Activated CD4-positive, alpha-beta T cell treated with anti-CD3 and anti-CD28 coated beads, Interleukin-10, Interleukin-2, amounts not matched to agents 100 ng/mL and 50 ng/mL, durations not matched to agents 16 hours and 8 hours (primary cell): ENCODE results near the gene SBK2.

ENCODE experiments used
- DNase-seq: peaks from one replicate; pipeline ENCODE4 v3.0.0-alpha.2; 2020

Gene SBK2

GRCh38 chr19:55530996-55531395, 5.9 kb downstream of the SBK2 start:
- DNase-seq, result no peak

GRCh38 chr19:55529636-55530234, 7.2 kb downstream of the SBK2 start:
- no peak for DNase-seq

GRCh38 chr19:55528030-55528803, 8.7 kb downstream of the SBK2 start:
- no peak for DNase-seq

GRCh38 chr19:55527197-55528029, 9.5 kb downstream of the SBK2 start:
- DNase-seq, result no peak

- DNase-seq, result no peak
Observed at GRCh38 chr19:55526216-55527196, 10.4 kb downstream of the SBK2 start.

- DNase-seq, result no peak
Observed at GRCh38 chr19:55525289-55526101, 11.4 kb downstream of the SBK2 start.

- DNase-seq, result no peak
Observed at GRCh38 chr19:55520691-55521292, 16.1 kb downstream of the SBK2 start.

- no peak for DNase-seq
Observed at GRCh38 chr19:55519451-55520311, 17.3 kb downstream of the SBK2 start.

- DNase-seq, result peak; percentile 95
Observed at GRCh38 chr19:55516878-55517620, 19.9 kb downstream of the SBK2 start.

GRCh38 chr19:55508120-55508519, 28.8 kb downstream of the SBK2 start:
- no peak for DNase-seq

GRCh38 chr19:55504981-55505380, 32.0 kb downstream of the SBK2 start:
- DNase-seq, result no peak

- no peak for DNase-seq
Observed at GRCh38 chr19:55504252-55504603, 32.7 kb downstream of the SBK2 start.

GRCh38 chr19:55503502-55504251, 33.3 kb downstream of the SBK2 start:
- peak; percentile 95 for DNase-seq

GRCh38 chr19:55503157-55503501, 33.8 kb downstream of the SBK2 start:
- no peak for DNase-seq

GRCh38 chr19:55502197-55502952, 34.6 kb downstream of the SBK2 start:
- DNase-seq, result no peak

- no peak for DNase-seq
Observed at GRCh38 chr19:55500368-55500952, 36.5 kb downstream of the SBK2 start.

- no peak for DNase-seq
Observed at GRCh38 chr19:55498246-55498840, 38.6 kb downstream of the SBK2 start.
